ENCODE measurements around the gene CACUL1.
"Not testable (repeated sequence)": the region's sequence is repeated elsewhere in the genome, so short reads cannot be mapped to it uniquely, and the experiment has no call there.

Gene CACUL1

GRCh38 chr10:118664321-118664720 is 90.4 kb downstream of the CACUL1 start:
- ChIA-PET POLR2A (ENCODE audit: low non-redundant PET) (no interaction called here), CTCF (interaction anchor here (0.6 to 0.7 kb wide), 2 partner anchors 26 to 188 kb away, joined by 3 read pairs; no protein-coding TSS in a partner anchor)
- no peak overlapping the region for H3K27ac ChIP-seq
- no peak for DNase-seq (ENCODE audit: low spot score)
- no peak for TF ChIP-seq CTCF (conservative IDR thresholded peaks at IDR 0.05; ENCODE audit: low read depth)

GRCh38 chr10:118663176-118663575 is 91.6 kb downstream of the CACUL1 start:
- no peak for TF ChIP-seq CTCF (conservative IDR thresholded peaks at IDR 0.05; ENCODE audit: low read depth)
- CTCF ChIA-PET = no interaction called here
- POLR2A ChIA-PET (ENCODE audit: low non-redundant PET) = no interaction called here
- DNase-seq (ENCODE audit: low spot score) = no peak
- no peak overlapping the region for H3K27ac ChIP-seq

- POLR2A ChIA-PET (ENCODE audit: low non-redundant PET) = no interaction called here
- H3K27ac ChIP-seq = no peak overlapping the region
- CTCF ChIA-PET = interaction anchor here (0.6 kb wide), 1 partner anchor 364 kb away, joined by 3 read pairs; no protein-coding TSS in a partner anchor
- DNase-seq (ENCODE audit: low spot score) = no peak
- no peak for TF ChIP-seq CTCF (conservative IDR thresholded peaks at IDR 0.05; ENCODE audit: low read depth)
These were observed 92.3 kb downstream of the CACUL1 start for GRCh38 chr10:118662228-118663035.

GRCh38 chr10:118658762-118659161 is 96.0 kb downstream of the CACUL1 start:
- ChIA-PET POLR2A (ENCODE audit: low non-redundant PET) (no interaction called here), CTCF (no interaction called here)
- no peak for DNase-seq (ENCODE audit: low spot score)
- no peak overlapping the region for H3K27ac ChIP-seq
- no peak for TF ChIP-seq CTCF (conservative IDR thresholded peaks at IDR 0.05; ENCODE audit: low read depth)

GRCh38 chr10:118658168-118658567 is 96.6 kb downstream of the CACUL1 start:
- CTCF ChIA-PET; DNase-seq (ENCODE audit: low spot score); H3K27ac ChIP-seq; POLR2A ChIA-PET (ENCODE audit: low non-redundant PET): not testable (repeated sequence)

GRCh38 chr10:118645294-118645693 is 109.5 kb downstream of the CACUL1 start:
- DNase-seq (ENCODE audit: low spot score); H3K27ac ChIP-seq; POLR2A ChIA-PET (ENCODE audit: low non-redundant PET); CTCF ChIA-PET: not testable (repeated sequence)

- ChIA-PET CTCF (no interaction called here), POLR2A (ENCODE audit: low non-redundant PET) (no interaction called here)
- DNase-seq (ENCODE audit: low spot score) = no peak
- H3K27ac ChIP-seq = no peak overlapping the region
- TF ChIP-seq CTCF (conservative IDR thresholded peaks at IDR 0.05; ENCODE audit: low read depth) = no peak
These were observed 112.5 kb downstream of the CACUL1 start for GRCh38 chr10:118642228-118642627.

Data from RWPE1 (cell line).